NCI-H510A treated with DMSO at 0.1 percent for 48 hours (cell line): ENCODE data around the gene KCNQ1.

Experiments used
- DNase-seq: peaks from one replicate; lab custom pipeline; 2025; lab: John Stamatoyannopoulos, UW

Gene KCNQ1

GRCh38 chr11:2511421-2512369 lies 66.9 kb downstream of the KCNQ1 start:
- no peak for DNase-seq

- DNase-seq, result no peak
These were observed 67.9 kb downstream of the KCNQ1 start for GRCh38 chr11:2512431-2513407.

- no peak for DNase-seq
These were observed 68.6 kb downstream of the KCNQ1 start for GRCh38 chr11:2513441-2513840.

GRCh38 chr11:2515401-2516275 lies 70.8 kb downstream of the KCNQ1 start:
- no peak for DNase-seq

- no peak for DNase-seq
These were observed 71.6 kb downstream of the KCNQ1 start for GRCh38 chr11:2516276-2517015.

- DNase-seq, result no peak
These were observed 72.2 kb downstream of the KCNQ1 start for GRCh38 chr11:2517016-2517385.

GRCh38 chr11:2517386-2518064 lies 72.7 kb downstream of the KCNQ1 start:
- DNase-seq, result no peak

GRCh38 chr11:2518111-2518982 lies 73.5 kb downstream of the KCNQ1 start:
- no peak for DNase-seq

- DNase-seq, result no peak
These were observed 74.2 kb downstream of the KCNQ1 start for GRCh38 chr11:2518983-2519340.

- DNase-seq, result no peak
These were observed 74.7 kb downstream of the KCNQ1 start for GRCh38 chr11:2519517-2519861.

GRCh38 chr11:2519862-2520735 lies 75.3 kb downstream of the KCNQ1 start:
- DNase-seq, result no peak

GRCh38 chr11:2520736-2521035 lies 75.9 kb downstream of the KCNQ1 start:
- no peak for DNase-seq

- no peak for DNase-seq
These were observed 76.4 kb downstream of the KCNQ1 start for GRCh38 chr11:2521081-2521732.

- no peak for DNase-seq
These were observed 77.2 kb downstream of the KCNQ1 start for GRCh38 chr11:2521733-2522630.

- DNase-seq, result no peak
These were observed 77.9 kb downstream of the KCNQ1 start for GRCh38 chr11:2522631-2523255.

GRCh38 chr11:2523821-2524391 lies 79.1 kb downstream of the KCNQ1 start:
- no peak for DNase-seq
